ENCODE data around the gene FAM204A. TPM values are rescaled to one million over a fixed set of nuclear protein-coding genes. Genes with fewer than 3 reads are reported as not detected.

Gene FAM204A
- total and polyA plus RNA-seq, 3 donors from 2014 or later = 51.3 to 78.3 (median 68.7) TPM

GRCh38 chr10:118343549-118343948 lies 1.4 kb upstream of the FAM204A start:
- 49 to 71% methylated on average over 3 of the region's 3 CpGs for WGBS, 2 donors
- DNase-seq = no peak
- Histone ChIP-seq H3K27ac (no peak overlapping the region), H3K4me1 (peaks cover 12% of the 10 kb centered on the region), H3K4me3 (no peak overlapping the region), H3K36me3 (ENCODE audit: low read depth, missing control alignments) (no peaks in the 10 kb centered on the region), H3K9me3 (no peaks in the 10 kb centered on the region), H3K27me3 (no peaks in the 10 kb centered on the region)
- intact Hi-C loops (cut with DNase I; ENCODE audit: low total_unique reads) = no loop called here
- no peak for TF ChIP-seq CTCF (IDR thresholded peaks at IDR 0.05)

DNA sequence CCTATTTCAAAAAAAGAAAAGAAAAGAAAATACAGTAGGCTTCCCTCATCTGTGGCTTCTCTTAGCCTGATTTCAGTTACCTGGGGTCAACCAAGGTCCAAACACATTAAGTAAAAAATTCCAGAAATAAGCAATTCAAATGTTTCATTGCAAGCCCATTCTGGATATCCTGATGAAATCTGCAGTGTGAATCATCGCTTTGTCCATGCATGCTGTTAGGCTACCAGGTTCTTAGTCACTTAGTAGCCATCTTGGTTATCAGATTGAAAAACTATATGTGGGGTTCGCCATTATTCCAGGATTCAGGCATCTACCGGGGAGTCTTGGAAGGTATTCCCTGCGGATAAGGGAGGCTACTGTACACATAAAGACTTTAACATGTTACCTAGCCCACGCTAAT lies 991 bp upstream of the FAM204A start:
- Histone ChIP-seq H3K27me3 (no peaks in the 10 kb centered on the region), H3K4me1 (peaks cover 12% of the 10 kb centered on the region), H3K4me3 (peak overlapping the region in 1 of 2 donors; percentile 99), H3K9me3 (no peaks in the 10 kb centered on the region), H3K36me3 (ENCODE audit: low read depth, missing control alignments) (no peaks in the 10 kb centered on the region), H3K27ac (no peak overlapping the region)
- intact Hi-C loops (cut with DNase I; ENCODE audit: low total_unique reads) = no loop called here
- no peak for DNase-seq
- TF ChIP-seq CTCF (IDR thresholded peaks at IDR 0.05) = no peak
- no peak for TF ChIP-seq POLR2A (IDR thresholded peaks at IDR 0.05)
- 65 to 80% methylated on average over 5 of the region's 5 CpGs for WGBS, 2 donors

GRCh38 chr10:118342638-118343020 lies 505 bp upstream of the FAM204A start:
- intact Hi-C loops (cut with DNase I; ENCODE audit: low total_unique reads) = no loop called here
- TF ChIP-seq POLR2A (IDR thresholded peaks at IDR 0.05) (no peak), CTCF (IDR thresholded peaks at IDR 0.05) (no peak)
- no peak for DNase-seq
- H3K27ac ChIP-seq = peak overlapping the region; percentile 82 to 88
- peak overlapping the region; percentile 98 to 99 for H3K4me3 ChIP-seq
- no peaks in the 10 kb centered on the region for H3K9me3 ChIP-seq
- H3K27me3 ChIP-seq = no peaks in the 10 kb centered on the region
- H3K4me1 ChIP-seq = peaks cover 12% of the 10 kb centered on the region
- H3K36me3 ChIP-seq (ENCODE audit: low read depth, missing control alignments) = no peaks in the 10 kb centered on the region
- 24 to 34% methylated on average over 7 of the region's 7 CpGs for WGBS, 2 donors

GRCh38 chr10:118340486-118340885 lies 1.6 kb downstream of the FAM204A start:
- no peaks in the 10 kb centered on the region for H3K27me3 ChIP-seq
- H3K27ac ChIP-seq = no peak overlapping the region
- H3K4me1 ChIP-seq = peaks cover 12% of the 10 kb centered on the region
- intact Hi-C loops (cut with DNase I; ENCODE audit: low total_unique reads) = no loop called here
- H3K36me3 ChIP-seq (ENCODE audit: low read depth, missing control alignments) = no peaks in the 10 kb centered on the region
- WGBS, 2 donors = 75 to 76% methylated on average over 2 of the region's 2 CpGs
- no peaks in the 10 kb centered on the region for H3K9me3 ChIP-seq
- no peak for TF ChIP-seq CTCF (IDR thresholded peaks at IDR 0.05)
- no peak for TF ChIP-seq POLR2A (IDR thresholded peaks at IDR 0.05)
- no peak overlapping the region for H3K4me3 ChIP-seq
- DNase-seq = no peak

DNA sequence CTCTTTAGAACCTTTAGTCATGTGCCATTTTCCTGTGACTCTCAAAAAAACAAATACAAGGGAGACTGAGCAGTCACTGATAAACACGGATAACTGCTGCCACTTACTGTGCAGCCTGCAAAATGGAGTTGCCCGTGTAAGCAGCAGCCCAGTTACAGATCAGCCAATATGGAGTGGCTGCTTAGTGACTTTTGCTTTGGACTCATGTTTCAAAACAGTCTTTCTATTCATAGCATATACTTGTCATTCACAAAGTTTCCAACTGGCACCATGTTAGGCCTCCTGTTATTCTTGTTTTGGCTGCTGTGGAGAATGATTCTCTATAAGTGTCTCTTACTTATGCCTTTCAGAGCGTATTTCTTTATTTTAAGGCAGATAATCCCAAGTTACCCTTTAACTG lies 3.0 kb downstream of the FAM204A start:
- Histone ChIP-seq H3K27ac (no peak overlapping the region), H3K9me3 (no peaks in the 10 kb centered on the region), H3K4me3 (no peak overlapping the region), H3K36me3 (ENCODE audit: low read depth, missing control alignments) (no peaks in the 10 kb centered on the region), H3K4me1 (peaks cover 12% of the 10 kb centered on the region), H3K27me3 (no peaks in the 10 kb centered on the region)
- 75 to 82% methylated on average over 3 of the region's 3 CpGs for WGBS, 2 donors
- TF ChIP-seq CTCF (IDR thresholded peaks at IDR 0.05) (no peak), POLR2A (IDR thresholded peaks at IDR 0.05) (no peak)
- no peak for DNase-seq
- intact Hi-C loops (cut with DNase I; ENCODE audit: low total_unique reads) = no loop called here

All from testis (tissue), 3 donors.